Choroid plexus epithelial cell (primary cell): ENCODE results near the gene ABI3.
A peak's percentile ranks its signal among the peaks of the same experiment; 100 is the strongest.

Experiments
- DNase-seq: peaks from one replicate; pipeline ENCODE4 v3.0.0-alpha.2; 2010; ENCODE audit warnings: low read depth
- H3K4me3 ChIP-seq: 2 replicates; pipeline ENCODE4 v1.5.1; 2011; ENCODE audit warnings: low read depth, mild to moderate bottlenecking, control low read depth, low read length, moderate library complexity
- TF ChIP-seq, protein P1 (sequence below): conservative IDR thresholded peaks from 2 replicates; pipeline ENCODE4 v1.5.1; 2011; ENCODE audit warnings: low read depth, mild to moderate bottlenecking, control low read depth, inconsistent platforms, low read length, moderate library complexity

Gene ABI3

DNA sequence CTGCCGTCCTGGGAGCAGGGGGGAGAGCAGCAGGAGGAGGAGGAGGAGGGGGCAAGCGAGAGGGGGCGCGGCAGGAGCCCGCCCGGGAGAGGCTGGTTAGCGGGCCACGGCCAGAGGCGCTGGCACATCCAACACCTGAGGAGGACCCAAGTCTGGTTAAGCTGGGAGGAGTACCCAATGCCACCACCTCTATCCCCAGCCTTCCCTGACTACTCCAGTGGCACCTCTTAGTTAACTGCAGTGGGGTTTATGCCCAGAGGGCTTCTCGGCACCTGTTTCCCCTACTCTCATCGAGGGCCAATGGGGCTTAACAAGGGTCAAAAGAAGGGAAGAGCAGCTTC is 14.5 kb downstream of the ABI3 start:
- TF ChIP-seq, protein P1, sequence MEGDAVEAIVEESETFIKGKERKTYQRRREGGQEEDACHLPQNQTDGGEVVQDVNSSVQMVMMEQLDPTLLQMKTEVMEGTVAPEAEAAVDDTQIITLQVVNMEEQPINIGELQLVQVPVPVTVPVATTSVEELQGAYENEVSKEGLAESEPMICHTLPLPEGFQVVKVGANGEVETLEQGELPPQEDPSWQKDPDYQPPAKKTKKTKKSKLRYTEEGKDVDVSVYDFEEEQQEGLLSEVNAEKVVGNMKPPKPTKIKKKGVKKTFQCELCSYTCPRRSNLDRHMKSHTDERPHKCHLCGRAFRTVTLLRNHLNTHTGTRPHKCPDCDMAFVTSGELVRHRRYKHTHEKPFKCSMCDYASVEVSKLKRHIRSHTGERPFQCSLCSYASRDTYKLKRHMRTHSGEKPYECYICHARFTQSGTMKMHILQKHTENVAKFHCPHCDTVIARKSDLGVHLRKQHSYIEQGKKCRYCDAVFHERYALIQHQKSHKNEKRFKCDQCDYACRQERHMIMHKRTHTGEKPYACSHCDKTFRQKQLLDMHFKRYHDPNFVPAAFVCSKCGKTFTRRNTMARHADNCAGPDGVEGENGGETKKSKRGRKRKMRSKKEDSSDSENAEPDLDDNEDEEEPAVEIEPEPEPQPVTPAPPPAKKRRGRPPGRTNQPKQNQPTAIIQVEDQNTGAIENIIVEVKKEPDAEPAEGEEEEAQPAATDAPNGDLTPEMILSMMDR: no peak
- DNase-seq: no peak
- H3K4me3 ChIP-seq: no peak overlapping the region

DNA sequence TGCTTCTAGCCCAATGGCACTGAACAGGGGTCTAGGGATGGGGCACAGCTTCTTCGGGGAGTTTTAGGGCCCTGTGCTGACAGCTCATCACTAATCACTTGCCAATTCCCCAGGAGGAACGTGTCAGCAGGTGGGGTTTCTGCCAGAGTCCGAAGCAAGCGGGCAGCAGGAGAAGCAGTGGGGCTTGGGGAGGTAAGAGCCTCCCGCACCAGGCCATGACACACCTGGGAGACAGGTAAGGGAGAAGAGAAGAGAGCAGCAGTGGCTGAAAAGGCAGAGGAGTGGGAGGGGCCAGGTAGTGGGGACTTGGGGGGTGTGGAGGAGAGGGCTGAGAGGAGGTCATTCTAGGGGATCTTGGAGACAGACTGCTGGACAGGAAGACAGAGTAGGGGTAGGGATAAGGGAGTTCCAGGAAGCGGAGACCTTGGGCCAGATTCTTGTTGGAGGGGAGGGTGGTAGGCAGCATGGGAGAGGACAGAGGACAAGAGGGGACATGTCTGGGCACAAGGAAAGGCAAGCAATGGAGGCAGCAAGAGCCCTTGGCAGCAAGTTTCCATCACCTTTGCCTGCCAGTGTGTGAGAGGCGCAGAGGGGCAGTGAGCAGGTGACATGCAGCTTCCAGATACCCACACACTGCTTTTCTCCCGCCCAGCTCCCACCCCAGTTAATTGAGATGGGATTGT is 15.2 kb downstream of the ABI3 start:
- TF ChIP-seq, protein P1: no peak
- DNase-seq: no peak
- no peak overlapping the region for H3K4me3 ChIP-seq

DNA sequence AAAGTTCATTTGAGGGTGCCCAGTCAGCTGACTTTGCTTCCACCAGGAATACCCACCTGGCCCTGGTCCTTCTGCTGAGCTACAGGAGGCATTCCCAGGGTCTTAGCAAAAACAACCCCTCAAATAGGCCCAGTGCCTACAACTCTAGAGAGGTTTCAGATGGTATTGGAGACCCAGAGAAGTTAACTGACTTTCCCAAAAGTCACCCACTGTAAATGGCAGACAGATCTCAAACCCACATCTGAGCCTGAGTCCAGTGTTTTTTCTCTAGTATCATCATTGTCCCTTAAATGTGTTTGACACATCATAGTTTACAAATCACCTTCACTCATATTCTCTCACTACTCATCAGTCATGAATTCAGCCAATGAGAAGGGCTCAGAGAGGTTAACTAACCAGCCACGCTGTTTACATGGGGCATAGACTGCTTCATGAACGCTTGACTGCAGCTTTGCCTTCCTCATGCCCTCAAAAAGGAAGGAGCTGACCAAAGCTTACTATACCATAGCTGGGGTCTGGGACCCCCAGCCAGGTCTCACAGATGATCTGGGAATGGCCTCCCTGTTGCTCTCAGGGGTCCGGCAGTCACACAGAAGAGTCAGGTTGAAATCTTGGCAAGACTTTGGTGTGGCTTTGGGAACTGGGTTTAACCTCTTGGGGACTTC is 16.4 kb downstream of the ABI3 start:
- TF ChIP-seq, protein P1: no peak
- DNase-seq: no peak
- no peak overlapping the region for H3K4me3 ChIP-seq

DNA sequence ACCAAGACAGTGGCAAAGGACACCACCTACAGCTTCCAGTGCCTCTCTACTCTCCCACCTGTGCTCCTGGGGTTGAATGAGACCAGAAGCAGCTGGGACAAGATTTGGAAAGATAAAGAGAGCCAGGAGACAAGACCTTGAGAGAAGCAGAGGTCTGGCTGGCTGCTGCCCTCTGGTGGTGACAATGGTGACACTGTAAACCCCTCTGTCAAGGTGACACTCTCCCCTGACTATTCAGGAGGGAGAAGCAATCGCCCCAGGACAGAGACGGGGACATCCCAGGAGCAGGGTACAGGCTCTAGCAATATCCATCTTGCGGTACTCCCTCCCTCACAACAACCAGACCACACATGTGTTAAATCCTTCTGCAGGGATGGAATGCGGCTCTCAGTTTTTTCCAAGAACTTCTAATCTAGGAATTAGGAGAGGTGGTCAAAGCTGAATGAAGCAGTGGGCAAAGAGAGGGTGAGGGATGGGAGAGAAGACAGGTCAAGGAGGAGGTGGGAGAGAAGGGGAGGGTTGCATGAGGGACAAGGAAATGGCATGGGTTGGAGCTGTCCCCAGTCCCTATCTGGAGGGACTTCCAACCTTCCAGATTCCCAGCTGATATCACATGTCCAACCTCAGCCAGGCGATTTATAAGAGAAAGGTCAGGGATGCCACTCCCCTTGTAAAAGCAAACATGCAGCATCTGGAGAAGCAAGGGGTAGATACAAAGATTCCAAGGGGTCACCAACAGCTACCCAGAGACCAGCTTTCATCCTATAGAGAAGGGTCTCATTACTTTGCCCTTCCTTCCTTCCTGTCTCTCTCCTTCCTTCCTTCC is 17.1 kb downstream of the ABI3 start:
- DNase-seq: peak; percentile 77
- no peak overlapping the region for H3K4me3 ChIP-seq

DNA sequence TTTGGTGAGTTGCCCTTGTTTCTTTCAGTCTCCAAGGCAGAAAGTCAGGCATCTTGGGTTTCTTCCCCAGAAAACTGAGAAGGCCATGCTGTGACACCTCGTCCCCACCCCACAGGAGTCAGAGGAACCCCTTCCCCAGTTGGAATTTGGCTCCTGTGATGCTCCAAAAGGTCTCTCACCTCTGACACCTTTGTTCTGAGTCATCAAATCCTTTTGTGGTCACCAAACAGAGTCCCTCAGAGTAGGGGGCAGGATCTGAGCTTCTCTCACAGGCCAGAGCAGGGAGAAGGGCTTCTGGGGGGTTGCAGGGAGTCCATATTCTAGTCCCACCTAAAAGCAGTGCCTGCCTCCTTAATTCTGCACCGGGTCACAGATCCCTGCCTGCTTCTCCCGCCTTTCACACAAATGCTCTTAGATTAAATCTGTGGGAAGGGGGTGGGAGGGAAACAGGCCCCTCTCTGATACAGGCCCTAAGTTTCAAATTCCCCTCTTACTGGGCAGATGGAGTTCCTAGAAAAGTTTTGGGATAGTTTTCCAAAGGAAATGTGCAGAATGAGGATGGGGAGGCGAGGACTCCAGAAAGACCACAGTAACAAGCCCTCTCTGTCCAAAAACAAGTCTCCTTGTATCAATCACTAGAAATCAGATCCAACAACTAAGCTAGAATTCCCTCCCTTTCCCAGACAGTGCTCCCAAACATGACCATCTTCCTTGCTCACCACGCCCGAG is 18.7 kb downstream of the ABI3 start:
- TF ChIP-seq, protein P1: no peak
- no peak overlapping the region for H3K4me3 ChIP-seq
- DNase-seq: no peak

More for the DNA sequence above, 17.1 kb downstream of the ABI3 start:
- TF ChIP-seq, protein P1: peak; percentile 87

DNA sequence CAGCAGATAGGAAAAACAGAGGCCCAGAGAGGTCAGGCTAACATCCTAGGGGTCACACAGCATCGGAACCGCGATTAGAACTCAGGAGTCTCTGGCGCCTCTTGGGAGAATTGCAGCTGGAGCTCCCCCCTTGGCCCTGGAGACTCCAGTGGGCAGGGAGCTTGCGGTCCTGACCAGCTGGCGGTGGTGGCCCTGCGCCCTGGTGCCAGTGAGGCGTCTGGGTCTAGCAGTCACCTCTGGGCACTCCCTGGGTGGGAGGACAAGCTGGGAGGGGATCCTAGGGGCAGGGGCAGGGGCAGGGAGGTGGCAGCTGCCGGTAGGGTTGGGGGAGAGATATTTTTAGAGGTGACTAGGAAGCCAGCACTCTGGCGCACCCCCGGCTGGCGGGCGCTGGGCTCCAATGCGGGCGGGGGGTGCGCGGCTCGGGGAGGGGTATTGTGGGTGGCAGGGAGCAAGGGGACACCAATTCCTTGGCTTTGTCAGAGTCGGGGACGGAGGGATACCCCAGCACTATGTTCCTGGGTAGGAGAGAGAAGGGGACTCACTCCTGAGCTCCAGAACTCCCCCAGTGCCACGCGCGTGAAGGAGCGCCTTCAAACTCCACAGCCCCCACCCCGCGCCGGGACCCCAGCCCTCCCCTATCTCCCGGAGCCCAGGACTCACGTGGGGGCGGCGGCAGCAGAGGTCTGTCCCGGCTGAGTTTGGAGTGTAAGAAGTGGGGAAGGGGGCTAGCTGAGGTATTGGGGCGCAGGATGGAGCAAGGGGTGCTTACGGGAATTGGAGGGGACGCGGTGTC is 19.5 kb downstream of the ABI3 start:
- TF ChIP-seq, protein P1: no peak
- no peak for DNase-seq
- H3K4me3 ChIP-seq: peak overlapping the region; percentile 85
